GM20431 (cell line): Measurements from ENCODE around the gene CHRM4.

Experiments used
- in situ Hi-C: fragments of 300-500 bp; cut with MseI, MboI; formaldehyde crosslinking; loops from one replicate; pipeline ENCODE4 v1.15.0; 2020; ENCODE audit warnings: low sequenced_read_pairs; ENCODE audit not compliant: unreplicated experiment

The CHRM4 gene

GRCh38 chr11:46404476-46405017 lies 13.0 kb upstream of the CHRM4 start:
- in situ Hi-C loops = no loop called here

GRCh38 chr11:46402957-46403902 lies 11.7 kb upstream of the CHRM4 start:
- in situ Hi-C loops = no loop called here

- in situ Hi-C loops = loop anchor here (25.0 kb wide), 1 partner anchor 140 kb away; no protein-coding TSS in a partner anchor
Observed at GRCh38 chr11:46397526-46397925, 6.0 kb upstream of the CHRM4 start.

- in situ Hi-C loops = loop anchor here (25.0 kb wide), 1 partner anchor 144 kb away; no protein-coding TSS in a partner anchor
Observed at GRCh38 chr11:46393759-46394158, 2.2 kb upstream of the CHRM4 start.

GRCh38 chr11:46393231-46393616 lies 1.6 kb upstream of the CHRM4 start:
- in situ Hi-C loops = loop anchor here (25.0 kb wide), 1 partner anchor 144 kb away; no protein-coding TSS in a partner anchor

GRCh38 chr11:46392421-46393230 lies 1.1 kb upstream of the CHRM4 start:
- in situ Hi-C loops = loop anchor here (25.0 kb wide), 1 partner anchor 145 kb away; no protein-coding TSS in a partner anchor

GRCh38 chr11:46391186-46391577 lies 394 bp downstream of the CHRM4 start:
- in situ Hi-C loops = loop anchor here (25.0 kb wide), 1 partner anchor 146 kb away; no protein-coding TSS in a partner anchor

GRCh38 chr11:46390331-46391171 lies 1.0 kb downstream of the CHRM4 start:
- in situ Hi-C loops = loop anchor here (25.0 kb wide), 1 partner anchor 147 kb away; no protein-coding TSS in a partner anchor

- in situ Hi-C loops = loop anchor here (25.0 kb wide), 1 partner anchor 148 kb away; no protein-coding TSS in a partner anchor
Observed at GRCh38 chr11:46389450-46390330, 1.9 kb downstream of the CHRM4 start.

GRCh38 chr11:46388619-46389449 lies 2.7 kb downstream of the CHRM4 start:
- in situ Hi-C loops = loop anchor here (25.0 kb wide), 1 partner anchor 148 kb away; no protein-coding TSS in a partner anchor

- in situ Hi-C loops = loop anchor here (25.0 kb wide), 1 partner anchor 149 kb away; no protein-coding TSS in a partner anchor
Observed at GRCh38 chr11:46387919-46388618, 3.5 kb downstream of the CHRM4 start.

GRCh38 chr11:46387456-46387855 lies 4.1 kb downstream of the CHRM4 start:
- in situ Hi-C loops = loop anchor here (25.0 kb wide), 1 partner anchor 150 kb away; no protein-coding TSS in a partner anchor

- in situ Hi-C loops = loop anchor here (25.0 kb wide), 1 partner anchor 151 kb away; no protein-coding TSS in a partner anchor
Observed at GRCh38 chr11:46386674-46387073, 4.9 kb downstream of the CHRM4 start.

- in situ Hi-C loops = loop anchor here (25.0 kb wide), 1 partner anchor 151 kb away; no protein-coding TSS in a partner anchor
Observed at GRCh38 chr11:46386005-46386578, 5.5 kb downstream of the CHRM4 start.

GRCh38 chr11:46385169-46386004 lies 6.2 kb downstream of the CHRM4 start:
- in situ Hi-C loops = loop anchor here (25.0 kb wide), 1 partner anchor 152 kb away; no protein-coding TSS in a partner anchor
